IPS-20b (cell line): ENCODE results near the gene GNB1L.

Experiments
- H3K27ac ChIP-seq: one replicate; pipeline ENCODE4 v1.5.1; 2013; ENCODE audit warnings: low read length
- H3K27me3 ChIP-seq: 2 replicates; pipeline ENCODE4 v1.6.1; 2013; ENCODE audit warnings: mild to moderate bottlenecking, low read length, inconsistent platforms; ENCODE audit not compliant: insufficient read depth
- H3K36me3 ChIP-seq: 2 replicates; pipeline ENCODE4 v1.6.1; 2013; ENCODE audit warnings: low read depth, mild to moderate bottlenecking, inconsistent platforms, low read length, moderate library complexity; ENCODE audit not compliant: insufficient read depth
- H3K4me1 ChIP-seq: 2 replicates; pipeline ENCODE4 v1.6.1; 2013; ENCODE audit warnings: mild to moderate bottlenecking, control low read depth, inconsistent platforms, low read length, moderate library complexity; ENCODE audit not compliant: insufficient read depth
- H3K4me3 ChIP-seq: 2 replicates; pipeline ENCODE4 v1.5.1; 2013; ENCODE audit warnings: mild to moderate bottlenecking, low read length, inconsistent platforms
- H3K9ac ChIP-seq: 2 replicates; pipeline ENCODE4 v1.6.1; 2013; ENCODE audit warnings: low read depth, mild to moderate bottlenecking, inconsistent platforms, low read length, moderate library complexity
- H3K9me3 ChIP-seq: 2 replicates; pipeline ENCODE4 v1.6.1; 2013; ENCODE audit warnings: mild to moderate bottlenecking, low read depth, low read length, inconsistent platforms; ENCODE audit not compliant: insufficient read depth

Gene GNB1L

GRCh38 chr22:19872779-19873137 lies 18.1 kb upstream of the GNB1L start:
- no peaks in the 10 kb centered on the region for H3K27me3 ChIP-seq
- no peaks in the 10 kb centered on the region for H3K9me3 ChIP-seq
- H3K27ac ChIP-seq = no peak overlapping the region
- H3K9ac ChIP-seq = no peak overlapping the region
- H3K4me3 ChIP-seq = no peak overlapping the region
- no peaks in the 10 kb centered on the region for H3K36me3 ChIP-seq
- peaks cover 6% of the 10 kb centered on the region; the same call in 1 of the 2 replicates for H3K4me1 ChIP-seq

GRCh38 chr22:19871845-19872778 lies 17.4 kb upstream of the GNB1L start:
- Histone ChIP-seq H3K4me3 (no peak overlapping the region), H3K4me1 (peaks cover 6% of the 10 kb centered on the region; the same call in 1 of the 2 replicates), H3K9me3 (no peaks in the 10 kb centered on the region), H3K36me3 (no peaks in the 10 kb centered on the region), H3K27me3 (no peaks in the 10 kb centered on the region), H3K9ac (no peak overlapping the region), H3K27ac (no peak overlapping the region)

GRCh38 chr22:19871023-19871844 lies 16.6 kb upstream of the GNB1L start:
- H3K9ac ChIP-seq = no peak overlapping the region
- H3K27ac ChIP-seq = no peak overlapping the region

GRCh38 chr22:19870153-19871022 lies 15.7 kb upstream of the GNB1L start:
- H3K9ac ChIP-seq = no peak overlapping the region

More at GRCh38 chr22:19871023-19871844, 16.6 kb upstream of the GNB1L start:
- H3K27me3 ChIP-seq = no peaks in the 10 kb centered on the region
- H3K9me3 ChIP-seq = no peaks in the 10 kb centered on the region
- peaks cover 6% of the 10 kb centered on the region; the same call in 1 of the 2 replicates for H3K4me1 ChIP-seq
- H3K36me3 ChIP-seq = no peaks in the 10 kb centered on the region
- H3K4me3 ChIP-seq = no peak overlapping the region

GRCh38 chr22:19869497-19870152 lies 15.0 kb upstream of the GNB1L start:
- Histone ChIP-seq H3K9me3 (no peaks in the 10 kb centered on the region), H3K4me3 (no peak overlapping the region), H3K4me1 (peaks cover 6% of the 10 kb centered on the region; the same call in 1 of the 2 replicates), H3K9ac (no peak overlapping the region), H3K36me3 (no peaks in the 10 kb centered on the region), H3K27ac (no peak overlapping the region), H3K27me3 (no peaks in the 10 kb centered on the region)

More at GRCh38 chr22:19870153-19871022, 15.7 kb upstream of the GNB1L start:
- Histone ChIP-seq H3K27me3 (no peaks in the 10 kb centered on the region), H3K27ac (no peak overlapping the region), H3K36me3 (no peaks in the 10 kb centered on the region), H3K4me1 (peaks cover 6% of the 10 kb centered on the region; the same call in 1 of the 2 replicates), H3K4me3 (no peak overlapping the region), H3K9me3 (no peaks in the 10 kb centered on the region)

- Histone ChIP-seq H3K4me3 (no peak overlapping the region), H3K9ac (no peak overlapping the region), H3K27ac (no peak overlapping the region), H3K9me3 (no peaks in the 10 kb centered on the region), H3K27me3 (no peaks in the 10 kb centered on the region), H3K4me1 (peaks cover 6% of the 10 kb centered on the region; the same call in 1 of the 2 replicates), H3K36me3 (no peaks in the 10 kb centered on the region)
Measured at GRCh38 chr22:19868773-19869471, 14.2 kb upstream of the GNB1L start.

GRCh38 chr22:19868333-19868732 lies 13.7 kb upstream of the GNB1L start:
- Histone ChIP-seq H3K9me3 (no peaks in the 10 kb centered on the region), H3K4me1 (peaks cover 6% of the 10 kb centered on the region; the same call in 1 of the 2 replicates), H3K9ac (no peak overlapping the region), H3K36me3 (no peaks in the 10 kb centered on the region), H3K4me3 (no peak overlapping the region), H3K27ac (no peak overlapping the region), H3K27me3 (no peaks in the 10 kb centered on the region)

- H3K27me3 ChIP-seq = no peaks in the 10 kb centered on the region
- H3K4me1 ChIP-seq = peaks cover 6% of the 10 kb centered on the region; the same call in 1 of the 2 replicates
- no peaks in the 10 kb centered on the region for H3K36me3 ChIP-seq
- H3K9ac ChIP-seq = no peak overlapping the region
- H3K9me3 ChIP-seq = no peaks in the 10 kb centered on the region
- no peak overlapping the region for H3K4me3 ChIP-seq
- no peak overlapping the region for H3K27ac ChIP-seq
Measured at GRCh38 chr22:19867617-19868016, 12.9 kb upstream of the GNB1L start.

- Histone ChIP-seq H3K4me3 (no peak overlapping the region), H3K9ac (no peak overlapping the region), H3K4me1 (peaks cover 6% of the 10 kb centered on the region; the same call in 1 of the 2 replicates), H3K27me3 (no peaks in the 10 kb centered on the region), H3K27ac (no peak overlapping the region), H3K36me3 (no peaks in the 10 kb centered on the region), H3K9me3 (no peaks in the 10 kb centered on the region)
Measured at GRCh38 chr22:19866665-19867009, 12.0 kb upstream of the GNB1L start.

GRCh38 chr22:19865141-19865829 lies 10.6 kb upstream of the GNB1L start:
- H3K27me3 ChIP-seq = no peaks in the 10 kb centered on the region
- no peaks in the 10 kb centered on the region for H3K9me3 ChIP-seq
- H3K36me3 ChIP-seq = no peaks in the 10 kb centered on the region
- peaks cover 6% of the 10 kb centered on the region; the same call in 1 of the 2 replicates for H3K4me1 ChIP-seq
- H3K27ac ChIP-seq = no peak overlapping the region
- H3K9ac ChIP-seq = no peak overlapping the region
- H3K4me3 ChIP-seq = no peak overlapping the region
